Measurements from ENCODE around the gene PDZD7.

PDZD7 gene

DNA sequence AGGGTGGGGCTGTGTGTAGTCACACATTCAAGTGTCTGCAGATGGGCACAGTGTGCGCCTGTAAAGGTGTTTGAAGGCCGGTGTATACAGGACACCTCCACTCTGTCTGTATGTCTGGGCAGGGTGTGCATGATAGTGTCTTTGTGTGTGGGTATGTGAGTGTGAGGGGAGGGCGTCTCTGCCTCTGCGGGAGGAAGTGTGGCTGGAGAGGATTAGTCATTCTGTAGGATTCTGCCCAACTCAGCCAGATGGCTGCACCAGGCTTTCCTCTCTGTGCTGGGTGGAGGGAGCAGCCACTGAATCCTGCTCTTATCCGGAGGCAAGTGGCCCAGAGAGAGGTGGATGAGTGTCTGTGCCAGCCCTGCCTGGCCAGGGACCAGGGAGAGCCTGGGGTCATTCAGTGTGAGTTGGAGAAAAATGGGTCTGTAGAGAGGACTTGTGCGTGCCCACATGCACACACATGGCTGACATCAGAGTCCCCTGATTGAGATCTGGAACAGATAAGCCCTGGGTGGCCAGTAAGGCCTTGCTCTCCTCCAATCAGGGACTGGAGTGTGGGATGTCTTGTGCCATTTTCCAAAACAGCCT lies 1.8 kb upstream of the PDZD7 start (continued):
- TF ChIP-seq ZBTB7A (tag by site-specific recombination; IDR thresholded peaks at IDR 0.05; ENCODE audit: low read depth), result no peak
- peak; percentile 66 for TF ChIP-seq ZEB2 (tag by site-specific recombination; IDR thresholded peaks at IDR 0.05)
- TF ChIP-seq ZNF114 (tag by site-specific recombination; IDR thresholded peaks at IDR 0.05), result no peak
- 0 out of 2 replicates have a peak, but pooled peaks have one; percentile 41 for TF ChIP-seq ZNF10 (tag by site-specific recombination; IDR thresholded peaks at IDR 0.05)
- no peak for TF ChIP-seq ZNF830 (tag by site-specific recombination; IDR thresholded peaks at IDR 0.05; ENCODE audit: low read depth)
- peak; percentile 81 for TF ChIP-seq ZFHX2 (tag by site-specific recombination; conservative IDR thresholded peaks at IDR 0.05)
- no peak for TF ChIP-seq BCL11B (tag by site-specific recombination; IDR thresholded peaks at IDR 0.05; ENCODE audit: low read depth)
- TF ChIP-seq GLIS1 (tag by site-specific recombination; IDR thresholded peaks at IDR 0.05), result peak; percentile 96
- peak; percentile 97 for TF ChIP-seq ZBTB17 (tag by site-specific recombination; IDR thresholded peaks at IDR 0.05)
- TF ChIP-seq, protein P1, sequence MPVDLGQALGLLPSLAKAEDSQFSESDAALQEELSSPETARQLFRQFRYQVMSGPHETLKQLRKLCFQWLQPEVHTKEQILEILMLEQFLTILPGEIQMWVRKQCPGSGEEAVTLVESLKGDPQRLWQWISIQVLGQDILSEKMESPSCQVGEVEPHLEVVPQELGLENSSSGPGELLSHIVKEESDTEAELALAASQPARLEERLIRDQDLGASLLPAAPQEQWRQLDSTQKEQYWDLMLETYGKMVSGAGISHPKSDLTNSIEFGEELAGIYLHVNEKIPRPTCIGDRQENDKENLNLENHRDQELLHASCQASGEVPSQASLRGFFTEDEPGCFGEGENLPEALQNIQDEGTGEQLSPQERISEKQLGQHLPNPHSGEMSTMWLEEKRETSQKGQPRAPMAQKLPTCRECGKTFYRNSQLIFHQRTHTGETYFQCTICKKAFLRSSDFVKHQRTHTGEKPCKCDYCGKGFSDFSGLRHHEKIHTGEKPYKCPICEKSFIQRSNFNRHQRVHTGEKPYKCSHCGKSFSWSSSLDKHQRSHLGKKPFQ (tag by site-specific recombination; IDR thresholded peaks at IDR 0.05), result peak; percentile 26; the same call in 1 of the 2 replicates
- TF ChIP-seq ZIC2 (tag by site-specific recombination; IDR thresholded peaks at IDR 0.05), result peak; percentile 41; the same call in 1 of the 2 replicates
- TF ChIP-seq ZNF138 (tag by site-specific recombination; IDR thresholded peaks at IDR 0.05; ENCODE audit: borderline replicate concordance), result no peak
- TF ChIP-seq ZFP69B (tag by site-specific recombination; IDR thresholded peaks at IDR 0.05), result peak; percentile 38
- no peak for TF ChIP-seq ZNF530 (tag by site-specific recombination; IDR thresholded peaks at IDR 0.05; ENCODE audit: low read depth)
- TF ChIP-seq ZNF701 (tag by site-specific recombination; IDR thresholded peaks at IDR 0.05), result no peak
- TF ChIP-seq ZBTB8A (tag by site-specific recombination; IDR thresholded peaks at IDR 0.05), result no peak
- TF ChIP-seq, protein P2, sequence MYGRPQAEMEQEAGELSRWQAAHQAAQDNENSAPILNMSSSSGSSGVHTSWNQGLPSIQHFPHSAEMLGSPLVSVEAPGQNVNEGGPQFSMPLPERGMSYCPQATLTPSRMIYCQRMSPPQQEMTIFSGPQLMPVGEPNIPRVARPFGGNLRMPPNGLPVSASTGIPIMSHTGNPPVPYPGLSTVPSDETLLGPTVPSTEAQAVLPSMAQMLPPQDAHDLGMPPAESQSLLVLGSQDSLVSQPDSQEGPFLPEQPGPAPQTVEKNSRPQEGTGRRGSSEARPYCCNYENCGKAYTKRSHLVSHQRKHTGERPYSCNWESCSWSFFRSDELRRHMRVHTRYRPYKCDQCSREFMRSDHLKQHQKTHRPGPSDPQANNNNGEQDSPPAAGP (tag by site-specific recombination; IDR thresholded peaks at IDR 0.05), result peak; percentile 77
- TF ChIP-seq ZXDB (tag by site-specific recombination; IDR thresholded peaks at IDR 0.05), result peak; percentile 31
- TF ChIP-seq ZNF623 (tag by site-specific recombination; IDR thresholded peaks at IDR 0.05), result 0 out of 2 replicates have a peak, but pooled peaks have one; percentile 7
- TF ChIP-seq KLF8 (tag by site-specific recombination; IDR thresholded peaks at IDR 0.05), result peak; percentile 80; the same call in 1 of the 2 replicates
- TF ChIP-seq, protein P3, sequence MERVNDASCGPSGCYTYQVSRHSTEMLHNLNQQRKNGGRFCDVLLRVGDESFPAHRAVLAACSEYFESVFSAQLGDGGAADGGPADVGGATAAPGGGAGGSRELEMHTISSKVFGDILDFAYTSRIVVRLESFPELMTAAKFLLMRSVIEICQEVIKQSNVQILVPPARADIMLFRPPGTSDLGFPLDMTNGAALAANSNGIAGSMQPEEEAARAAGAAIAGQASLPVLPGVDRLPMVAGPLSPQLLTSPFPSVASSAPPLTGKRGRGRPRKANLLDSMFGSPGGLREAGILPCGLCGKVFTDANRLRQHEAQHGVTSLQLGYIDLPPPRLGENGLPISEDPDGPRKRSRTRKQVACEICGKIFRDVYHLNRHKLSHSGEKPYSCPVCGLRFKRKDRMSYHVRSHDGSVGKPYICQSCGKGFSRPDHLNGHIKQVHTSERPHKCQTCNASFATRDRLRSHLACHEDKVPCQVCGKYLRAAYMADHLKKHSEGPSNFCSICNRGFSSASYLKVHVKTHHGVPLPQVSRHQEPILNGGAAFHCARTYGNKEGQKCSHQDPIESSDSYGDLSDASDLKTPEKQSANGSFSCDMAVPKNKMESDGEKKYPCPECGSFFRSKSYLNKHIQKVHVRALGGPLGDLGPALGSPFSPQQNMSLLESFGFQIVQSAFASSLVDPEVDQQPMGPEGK (tag by site-specific recombination; IDR thresholded peaks at IDR 0.05), result peak; percentile 91
- TF ChIP-seq, protein P4, sequence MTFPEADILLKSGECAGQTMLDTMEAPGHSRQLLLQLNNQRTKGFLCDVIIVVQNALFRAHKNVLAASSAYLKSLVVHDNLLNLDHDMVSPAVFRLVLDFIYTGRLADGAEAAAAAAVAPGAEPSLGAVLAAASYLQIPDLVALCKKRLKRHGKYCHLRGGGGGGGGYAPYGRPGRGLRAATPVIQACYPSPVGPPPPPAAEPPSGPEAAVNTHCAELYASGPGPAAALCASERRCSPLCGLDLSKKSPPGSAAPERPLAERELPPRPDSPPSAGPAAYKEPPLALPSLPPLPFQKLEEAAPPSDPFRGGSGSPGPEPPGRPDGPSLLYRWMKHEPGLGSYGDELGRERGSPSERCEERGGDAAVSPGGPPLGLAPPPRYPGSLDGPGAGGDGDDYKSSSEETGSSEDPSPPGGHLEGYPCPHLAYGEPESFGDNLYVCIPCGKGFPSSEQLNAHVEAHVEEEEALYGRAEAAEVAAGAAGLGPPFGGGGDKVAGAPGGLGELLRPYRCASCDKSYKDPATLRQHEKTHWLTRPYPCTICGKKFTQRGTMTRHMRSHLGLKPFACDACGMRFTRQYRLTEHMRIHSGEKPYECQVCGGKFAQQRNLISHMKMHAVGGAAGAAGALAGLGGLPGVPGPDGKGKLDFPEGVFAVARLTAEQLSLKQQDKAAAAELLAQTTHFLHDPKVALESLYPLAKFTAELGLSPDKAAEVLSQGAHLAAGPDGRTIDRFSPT (tag by site-specific recombination; IDR thresholded peaks at IDR 0.05), result peak; percentile 59
- TF ChIP-seq ZNF629 (tag by site-specific recombination; IDR thresholded peaks at IDR 0.05), result peak; percentile 73
- TF ChIP-seq, protein P5, sequence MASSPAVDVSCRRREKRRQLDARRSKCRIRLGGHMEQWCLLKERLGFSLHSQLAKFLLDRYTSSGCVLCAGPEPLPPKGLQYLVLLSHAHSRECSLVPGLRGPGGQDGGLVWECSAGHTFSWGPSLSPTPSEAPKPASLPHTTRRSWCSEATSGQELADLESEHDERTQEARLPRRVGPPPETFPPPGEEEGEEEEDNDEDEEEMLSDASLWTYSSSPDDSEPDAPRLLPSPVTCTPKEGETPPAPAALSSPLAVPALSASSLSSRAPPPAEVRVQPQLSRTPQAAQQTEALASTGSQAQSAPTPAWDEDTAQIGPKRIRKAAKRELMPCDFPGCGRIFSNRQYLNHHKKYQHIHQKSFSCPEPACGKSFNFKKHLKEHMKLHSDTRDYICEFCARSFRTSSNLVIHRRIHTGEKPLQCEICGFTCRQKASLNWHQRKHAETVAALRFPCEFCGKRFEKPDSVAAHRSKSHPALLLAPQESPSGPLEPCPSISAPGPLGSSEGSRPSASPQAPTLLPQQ (tag by site-specific recombination; IDR thresholded peaks at IDR 0.05), result peak; percentile 61
- peak; percentile 97 for TF ChIP-seq ZNF600 (tag by site-specific recombination; IDR thresholded peaks at IDR 0.05)
- TF ChIP-seq, protein P6, sequence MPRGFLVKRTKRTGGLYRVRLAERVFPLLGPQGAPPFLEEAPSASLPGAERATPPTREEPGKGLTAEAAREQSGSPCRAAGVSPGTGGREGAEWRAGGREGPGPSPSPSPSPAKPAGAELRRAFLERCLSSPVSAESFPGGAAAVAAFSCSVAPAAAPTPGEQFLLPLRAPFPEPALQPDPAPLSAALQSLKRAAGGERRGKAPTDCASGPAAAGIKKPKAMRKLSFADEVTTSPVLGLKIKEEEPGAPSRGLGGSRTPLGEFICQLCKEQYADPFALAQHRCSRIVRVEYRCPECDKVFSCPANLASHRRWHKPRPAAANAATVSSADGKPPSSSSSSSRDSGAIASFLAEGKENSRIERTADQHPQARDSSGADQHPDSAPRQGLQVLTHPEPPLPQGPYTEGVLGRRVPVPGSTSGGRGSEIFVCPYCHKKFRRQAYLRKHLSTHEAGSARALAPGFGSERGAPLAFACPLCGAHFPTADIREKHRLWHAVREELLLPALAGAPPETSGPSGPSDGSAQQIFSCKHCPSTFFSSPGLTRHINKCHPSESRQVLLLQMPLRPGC (tag by site-specific recombination; IDR thresholded peaks at IDR 0.05), result peak; percentile 99
- TF ChIP-seq, protein P7, sequence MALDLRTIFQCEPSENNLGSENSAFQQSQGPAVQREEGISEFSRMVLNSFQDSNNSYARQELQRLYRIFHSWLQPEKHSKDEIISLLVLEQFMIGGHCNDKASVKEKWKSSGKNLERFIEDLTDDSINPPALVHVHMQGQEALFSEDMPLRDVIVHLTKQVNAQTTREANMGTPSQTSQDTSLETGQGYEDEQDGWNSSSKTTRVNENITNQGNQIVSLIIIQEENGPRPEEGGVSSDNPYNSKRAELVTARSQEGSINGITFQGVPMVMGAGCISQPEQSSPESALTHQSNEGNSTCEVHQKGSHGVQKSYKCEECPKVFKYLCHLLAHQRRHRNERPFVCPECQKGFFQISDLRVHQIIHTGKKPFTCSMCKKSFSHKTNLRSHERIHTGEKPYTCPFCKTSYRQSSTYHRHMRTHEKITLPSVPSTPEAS (tag by site-specific recombination; IDR thresholded peaks at IDR 0.05), result peak; percentile 71
- TF ChIP-seq, protein P8, sequence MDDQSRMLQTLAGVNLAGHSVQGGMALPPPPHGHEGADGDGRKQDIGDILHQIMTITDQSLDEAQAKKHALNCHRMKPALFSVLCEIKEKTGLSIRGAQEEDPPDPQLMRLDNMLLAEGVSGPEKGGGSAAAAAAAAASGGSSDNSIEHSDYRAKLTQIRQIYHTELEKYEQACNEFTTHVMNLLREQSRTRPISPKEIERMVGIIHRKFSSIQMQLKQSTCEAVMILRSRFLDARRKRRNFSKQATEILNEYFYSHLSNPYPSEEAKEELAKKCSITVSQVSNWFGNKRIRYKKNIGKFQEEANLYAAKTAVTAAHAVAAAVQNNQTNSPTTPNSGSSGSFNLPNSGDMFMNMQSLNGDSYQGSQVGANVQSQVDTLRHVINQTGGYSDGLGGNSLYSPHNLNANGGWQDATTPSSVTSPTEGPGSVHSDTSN (CRISPR knock-in tag; IDR thresholded peaks at IDR 0.05), result no peak
